GM04504 (cell line): ENCODE results near the gene PSMA7.

ENCODE experiments used
- DNase-seq: peaks from one replicate; pipeline ENCODE4 v3.0.0-alpha.2; 2012; ENCODE audit warnings: low read depth

The PSMA7 gene

DNA sequence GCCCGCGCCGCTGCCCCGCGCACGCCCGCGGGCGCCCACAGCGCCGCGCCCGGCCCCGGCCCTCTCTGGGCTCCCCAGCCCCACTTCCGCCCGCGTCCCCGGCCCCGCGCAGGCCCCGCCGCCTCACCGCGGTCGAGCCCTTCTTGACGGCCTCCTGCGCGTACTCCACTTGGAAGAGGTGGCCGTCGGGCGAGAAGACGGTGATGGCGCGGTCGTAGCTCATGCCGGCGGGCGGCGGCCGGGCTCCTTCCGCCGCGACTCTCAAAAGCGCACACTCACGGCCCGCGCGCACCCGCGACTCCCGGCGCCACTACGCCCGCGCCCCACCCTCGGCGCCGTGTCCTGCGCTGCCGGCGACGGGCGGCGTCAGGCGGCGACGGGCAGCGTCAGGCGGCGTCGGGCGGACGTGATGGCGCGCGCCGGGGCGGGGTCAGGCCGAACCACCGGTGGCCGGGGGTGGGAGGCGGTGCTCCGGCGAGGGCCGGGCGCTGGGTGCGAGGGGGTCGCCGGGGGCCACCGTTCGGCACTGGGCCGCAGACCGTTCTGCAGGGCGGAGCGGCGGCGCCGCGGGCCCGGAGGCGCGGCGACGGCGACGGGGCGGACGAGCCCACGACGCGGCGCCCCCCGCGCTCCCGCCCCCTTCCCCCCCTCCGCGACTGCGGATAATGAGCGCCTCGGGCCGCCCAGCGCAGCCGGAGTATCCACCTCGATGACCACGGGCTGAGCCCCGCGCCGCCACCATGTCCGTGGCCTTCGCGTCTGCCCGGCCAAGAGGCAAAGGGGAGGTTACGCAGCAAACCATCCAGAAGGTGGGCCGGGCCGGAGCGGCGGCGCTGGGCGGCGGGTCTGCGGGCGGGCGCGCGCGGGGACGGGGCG lies at the start of gene PSMA7, which contains the start of gene SS18L1:
PSMA7 (minus strand) TSS at position 314 of the 876 bp plus-strand sequence; CDS start at position 223, 91 bp downstream.
SS18L1 (plus strand) TSS at position 689 of the 876 bp plus-strand sequence; CDS start at position 741, 52 bp downstream.
- DNase-seq, result peak; percentile 77

DNA sequence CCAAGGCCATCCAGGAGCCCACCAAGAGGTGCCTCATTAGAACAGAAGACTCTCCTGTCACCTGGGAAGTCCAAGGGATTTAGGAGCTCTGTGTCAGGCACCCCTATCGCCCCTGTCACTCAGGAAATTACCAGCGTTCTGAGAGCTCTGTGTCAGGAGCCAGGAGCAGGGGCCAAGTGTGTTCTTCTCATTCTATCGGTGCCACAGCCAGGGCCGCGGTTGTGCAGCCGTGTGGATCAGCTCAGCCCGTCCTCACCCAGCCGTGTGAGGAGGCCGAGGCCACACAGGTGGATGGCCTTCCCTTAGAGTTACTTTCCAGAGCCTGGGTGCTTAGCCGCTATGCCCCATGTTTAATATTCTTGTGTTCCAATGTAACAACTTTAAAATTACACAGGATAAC lies 49.4 kb upstream of the PSMA7 start:
- no peak for DNase-seq

DNA sequence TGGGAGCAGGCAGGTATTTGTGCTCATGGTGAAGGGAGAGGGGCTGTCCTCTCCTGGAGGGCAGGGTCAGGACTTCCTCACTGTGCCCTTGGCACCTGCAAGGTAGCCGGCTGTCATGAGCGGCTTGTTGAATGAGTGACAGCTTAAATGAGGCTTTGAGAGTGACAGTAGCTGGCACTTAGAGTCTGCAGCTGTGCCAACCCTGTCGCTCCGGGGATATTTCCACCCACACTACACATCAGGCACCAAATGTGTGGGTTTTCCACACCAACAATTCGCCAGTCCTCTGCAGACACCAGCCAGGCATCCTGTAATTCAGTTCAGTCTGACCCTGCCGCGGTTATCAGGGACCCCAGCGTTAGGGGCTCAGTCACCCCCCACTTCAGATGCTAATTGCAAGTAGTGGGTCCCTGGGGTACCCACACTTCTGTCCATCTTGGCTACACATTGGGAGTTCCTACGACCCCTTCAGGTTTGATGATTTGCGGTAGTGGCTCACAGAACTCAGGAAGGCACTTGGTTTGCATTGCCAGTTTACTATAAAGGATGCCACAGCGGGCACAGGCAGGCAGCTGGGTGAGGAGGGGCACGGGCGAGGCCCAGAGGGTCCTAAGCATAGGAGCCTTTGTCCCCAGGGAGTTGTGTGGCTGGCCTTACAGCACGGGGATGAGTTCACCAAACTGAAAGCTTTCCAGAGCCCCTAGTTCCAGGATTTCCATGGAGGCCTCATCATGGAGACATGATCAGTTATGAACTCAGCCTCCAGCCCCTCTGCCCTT lies 48.8 kb upstream of the PSMA7 start:
- no peak for DNase-seq

DNA sequence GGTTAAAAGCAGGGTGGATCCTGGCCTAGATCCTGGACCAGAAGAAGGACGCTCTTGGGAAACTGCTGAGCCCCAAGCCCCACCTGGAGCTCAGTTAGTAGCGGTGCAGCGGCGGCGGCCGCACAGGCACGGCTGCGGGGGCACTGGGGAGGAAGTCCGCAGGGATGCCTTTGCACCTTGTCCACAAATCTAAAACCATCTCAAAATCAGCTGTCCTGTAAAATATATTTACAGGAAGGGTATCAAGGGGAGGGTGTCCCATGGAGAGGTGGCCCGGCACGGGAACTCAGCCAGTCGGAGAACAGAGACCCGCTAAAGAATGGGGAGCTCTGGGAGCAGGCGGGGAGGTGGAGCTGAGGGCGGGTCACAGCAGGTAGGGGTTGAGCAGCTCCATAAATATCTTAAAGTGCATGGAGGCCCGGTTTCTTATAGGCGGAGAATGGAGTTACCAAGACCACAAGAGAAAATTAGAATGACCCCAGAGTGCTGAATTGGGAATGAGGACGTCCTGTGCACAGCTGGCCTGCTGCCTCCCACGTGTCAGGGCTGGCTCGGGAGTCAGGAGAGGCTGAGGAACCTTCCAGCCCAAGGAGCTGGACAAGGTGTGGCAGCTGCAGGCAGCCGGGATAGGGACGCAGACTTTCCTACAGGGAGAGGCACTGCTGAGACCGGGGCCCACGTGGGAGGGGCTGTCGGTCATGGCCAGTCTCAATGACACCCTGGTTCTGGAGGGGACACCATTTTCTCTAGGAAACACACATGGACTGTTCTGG lies 47.6 kb upstream of the PSMA7 start:
- DNase-seq, result no peak

DNA sequence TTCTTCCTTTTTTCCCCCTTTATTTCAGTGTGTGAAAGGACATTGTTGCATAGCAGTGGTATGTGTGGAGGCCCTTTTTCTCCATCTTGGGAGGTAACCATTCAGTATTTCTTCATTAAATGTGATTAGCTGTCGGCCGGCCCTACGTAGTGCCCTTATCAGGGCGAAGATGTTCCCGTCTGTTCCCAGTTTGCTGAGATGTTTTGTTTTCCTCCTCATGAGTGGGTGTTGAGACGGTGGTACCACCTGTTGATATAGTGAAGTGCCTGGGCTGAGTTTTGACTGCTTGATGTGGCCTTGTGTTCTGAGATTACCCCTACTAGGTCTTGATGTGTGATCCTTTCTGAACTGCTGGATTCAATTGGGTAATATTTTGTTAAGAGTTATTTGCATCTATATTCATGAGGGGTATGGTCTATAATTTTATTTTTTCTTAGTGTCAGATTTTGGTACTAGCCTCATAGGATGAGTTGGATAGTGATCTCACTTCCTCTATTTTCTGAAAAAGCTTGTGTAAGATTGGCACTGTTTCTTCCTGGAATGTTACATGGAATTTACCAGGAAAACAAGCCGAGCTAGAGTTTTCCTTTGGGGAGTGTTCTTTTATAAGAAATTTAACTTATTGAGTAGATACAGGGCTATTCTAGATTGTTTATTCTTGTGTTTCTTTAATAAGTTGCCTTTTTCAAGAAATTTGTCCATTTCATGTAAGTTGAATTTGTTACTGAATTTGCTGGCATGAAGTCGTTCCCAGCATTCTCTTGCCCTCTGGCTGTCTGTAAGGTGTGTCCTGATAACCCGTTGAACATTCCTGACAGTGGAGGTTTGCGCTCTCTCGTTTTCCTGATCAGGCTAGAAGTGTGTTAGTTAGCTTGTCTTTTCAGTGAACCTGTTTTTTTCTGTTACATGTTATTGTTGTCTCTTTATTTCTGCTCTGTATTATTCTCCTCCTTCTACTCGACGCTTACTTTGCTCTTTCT lies 44.0 kb upstream of the PSMA7 start:
- DNase-seq, result no peak

DNA sequence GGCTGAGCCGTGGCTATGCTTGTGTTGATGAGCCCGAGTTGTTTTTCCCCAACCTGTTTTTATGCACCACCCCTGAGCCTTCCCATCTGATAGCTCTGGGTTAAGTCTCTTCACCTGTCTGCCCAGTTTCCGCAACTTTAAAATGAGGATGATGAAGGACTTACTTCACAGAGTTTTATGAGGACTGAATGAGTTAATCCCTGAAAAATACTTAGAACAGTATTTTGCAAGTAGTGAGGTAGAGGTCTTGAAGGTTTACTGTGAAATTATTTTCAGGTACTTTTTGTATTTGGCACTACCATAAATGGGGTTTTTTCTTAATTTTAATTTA lies 42.9 kb upstream of the PSMA7 start:
- DNase-seq, result no peak

DNA sequence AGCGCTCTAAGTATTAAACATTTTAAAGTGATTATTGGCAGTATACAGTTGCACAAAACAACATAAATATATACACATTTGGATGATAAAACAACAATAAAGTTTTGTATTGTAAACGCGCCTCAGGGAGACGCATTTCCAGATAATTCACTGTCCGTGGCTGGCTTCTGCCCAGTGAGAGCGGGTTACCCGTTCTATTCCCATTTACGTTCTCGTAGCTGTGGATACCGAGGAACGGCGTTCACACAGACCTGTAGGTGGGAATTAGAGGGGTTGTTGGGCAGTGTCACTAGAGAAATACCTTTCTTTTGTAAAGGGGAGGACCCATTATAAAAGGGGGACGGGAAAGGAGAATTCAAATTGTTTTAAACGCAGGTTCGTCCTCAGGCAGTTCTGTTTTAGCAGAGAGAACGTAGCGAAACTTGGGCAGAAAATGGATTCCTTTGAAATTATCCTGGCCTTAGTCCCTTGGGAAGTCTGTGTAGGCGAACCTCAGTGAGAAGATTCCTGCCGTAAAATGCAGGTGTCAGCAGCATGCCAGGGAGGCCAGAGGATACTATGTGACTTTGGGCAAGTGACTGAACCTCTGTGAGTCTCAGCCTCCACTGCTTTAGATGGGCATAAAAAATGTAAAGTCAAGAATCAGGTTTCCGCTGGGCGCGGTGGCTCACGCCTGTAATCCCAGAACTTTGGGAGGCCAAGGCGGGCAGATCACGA lies 40.4 kb upstream of the PSMA7 start:
- no peak for DNase-seq

DNA sequence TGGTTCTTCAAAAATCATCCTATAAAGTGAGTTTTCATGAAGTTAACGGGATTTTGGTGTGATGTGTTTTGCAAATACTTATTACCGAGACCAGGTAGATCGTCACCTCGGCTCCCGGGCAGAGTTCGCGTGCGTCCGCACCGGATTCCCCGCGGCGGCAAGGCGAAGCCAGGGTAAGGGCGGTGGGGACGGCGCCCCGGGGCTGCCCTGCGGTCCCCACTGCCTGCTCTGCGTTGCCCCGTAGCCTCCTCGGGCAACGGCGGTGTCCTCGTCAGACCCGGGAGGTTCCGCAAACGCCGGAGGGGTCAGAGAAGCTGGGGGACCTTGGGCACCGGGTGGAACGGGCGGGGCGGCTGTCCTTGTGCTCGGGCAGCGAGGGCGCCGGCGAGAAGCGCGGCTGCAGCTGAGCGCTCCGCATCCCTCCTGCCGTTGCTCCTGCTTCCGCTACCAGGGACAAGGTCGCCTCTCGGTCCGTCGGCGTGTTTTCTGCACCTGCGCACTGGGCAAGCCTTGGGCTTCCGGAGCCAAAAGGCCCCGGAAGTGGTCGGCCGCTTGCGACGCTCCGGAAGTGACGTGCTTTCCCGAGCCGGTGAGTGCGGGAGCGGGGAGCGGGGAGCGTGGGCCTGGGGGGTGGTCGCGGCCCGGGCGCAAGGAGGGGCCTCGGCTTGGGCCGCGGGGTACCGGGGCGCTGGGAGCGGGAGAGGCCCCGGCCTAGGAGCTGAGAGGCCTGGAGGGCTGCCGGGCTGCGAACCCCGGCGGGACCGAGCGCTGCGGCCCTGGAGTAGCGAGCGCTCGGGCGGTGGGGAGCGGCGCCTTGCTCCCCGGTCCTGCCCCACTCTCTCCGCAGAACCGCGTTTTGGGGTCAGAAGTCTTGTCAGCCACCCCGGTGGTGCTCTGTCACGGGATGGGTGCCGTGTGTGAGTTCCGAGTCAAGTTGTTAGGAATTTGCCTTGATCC lies 39.6 kb upstream of the PSMA7 start, which contains the start of gene MTG2:
MTG2 (plus strand) TSS at position 560 of the 957 bp plus-strand sequence. CDS start 10,393 bp downstream, outside the sequence.
- peak; percentile 89 for DNase-seq

DNA sequence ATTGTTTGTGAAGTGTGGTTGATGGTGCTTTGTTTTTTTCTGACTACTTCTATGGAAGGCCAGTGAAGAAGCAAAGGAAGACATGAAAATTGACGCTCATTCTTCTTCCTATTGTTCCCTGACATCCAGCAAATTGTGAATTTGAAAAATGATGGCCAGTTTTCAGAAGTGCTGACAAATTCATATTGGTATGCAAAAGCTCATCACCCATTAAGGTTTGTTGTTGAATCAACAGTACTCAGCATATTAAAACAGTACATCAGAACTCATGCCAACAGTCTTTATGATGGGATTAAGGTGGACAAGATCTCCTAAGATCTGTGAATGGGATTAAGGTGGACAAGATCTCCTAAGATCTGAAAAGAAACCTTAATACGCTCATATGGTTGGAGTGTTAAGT lies 38.6 kb upstream of the PSMA7 start:
- no peak for DNase-seq

DNA sequence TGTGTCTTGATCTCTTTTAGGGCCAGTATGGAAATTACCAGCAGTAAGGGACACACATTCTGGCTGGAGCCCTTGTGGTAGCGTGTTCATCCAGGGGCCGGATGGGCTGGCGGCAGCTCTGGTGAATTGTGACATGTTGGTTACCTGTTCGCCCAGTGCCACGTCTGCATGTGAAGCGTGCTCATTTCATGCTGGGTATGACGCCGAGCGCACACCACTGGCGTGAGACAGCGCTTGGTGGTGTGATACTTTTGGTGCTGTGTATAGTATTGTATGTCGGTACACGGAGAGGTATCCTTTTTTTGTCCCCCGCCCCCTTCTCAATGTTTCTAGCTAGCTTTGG lies 35.9 kb upstream of the PSMA7 start:
- no peak for DNase-seq

DNA sequence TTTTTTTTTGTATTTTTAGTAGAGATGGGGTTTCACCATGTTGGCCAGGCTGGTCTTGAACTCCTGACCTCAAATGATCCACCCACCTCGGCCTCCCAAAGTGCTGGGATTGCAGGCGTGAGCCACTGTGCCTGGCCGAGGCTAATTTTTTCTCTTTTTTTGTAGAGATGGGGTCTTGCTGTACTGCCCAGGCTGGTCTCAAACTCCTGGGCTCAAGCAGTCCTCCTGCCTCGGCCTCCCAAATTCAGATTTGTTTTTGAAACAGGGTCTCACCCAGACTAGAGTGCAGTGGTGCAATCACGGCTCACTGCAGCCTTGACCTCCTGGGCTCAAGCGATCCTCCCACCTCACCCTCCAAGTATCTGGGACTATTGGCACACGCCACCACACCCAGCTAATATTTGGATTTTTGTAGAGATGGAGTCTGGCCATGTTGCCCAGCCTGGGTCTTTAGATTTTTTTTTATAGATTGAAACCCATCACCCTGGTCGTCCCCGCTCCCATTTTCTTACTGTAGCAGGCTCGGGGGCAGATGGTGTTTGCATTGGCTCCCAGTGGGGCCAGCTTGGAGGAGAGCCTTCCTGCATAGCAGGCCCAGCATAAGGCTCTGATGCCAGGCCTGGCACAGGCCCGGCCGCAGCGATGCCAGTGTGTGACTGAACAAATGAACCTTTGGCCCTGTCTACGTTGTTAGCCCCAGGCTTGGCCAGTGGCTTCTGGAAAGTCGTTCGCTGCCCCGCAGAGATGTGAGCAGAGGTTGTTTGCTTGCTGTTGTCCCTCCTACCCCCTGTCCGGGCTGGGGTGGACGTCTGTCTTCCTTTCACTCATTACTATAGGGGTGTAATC lies 35.3 kb upstream of the PSMA7 start:
- DNase-seq, result no peak

DNA sequence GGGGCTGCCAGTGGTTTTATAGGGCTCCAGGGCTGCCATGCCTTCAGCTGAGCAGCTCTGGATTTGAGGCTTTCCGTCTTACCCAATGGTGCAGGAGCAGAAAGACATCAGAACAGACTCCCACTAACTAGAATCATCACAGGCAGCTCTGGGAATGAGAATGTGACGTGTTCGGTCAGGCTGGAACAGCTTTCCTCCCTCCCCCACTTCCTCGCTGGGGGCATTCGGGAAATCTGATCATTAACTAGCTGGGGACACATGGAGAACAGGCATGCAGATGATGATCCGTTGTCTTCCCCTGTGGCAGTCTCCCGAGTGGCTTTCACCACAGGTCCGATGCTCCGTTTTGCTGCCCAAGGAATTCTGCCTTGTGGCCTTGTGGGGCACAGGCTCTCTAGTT lies 34.1 kb upstream of the PSMA7 start:
- no peak for DNase-seq

DNA sequence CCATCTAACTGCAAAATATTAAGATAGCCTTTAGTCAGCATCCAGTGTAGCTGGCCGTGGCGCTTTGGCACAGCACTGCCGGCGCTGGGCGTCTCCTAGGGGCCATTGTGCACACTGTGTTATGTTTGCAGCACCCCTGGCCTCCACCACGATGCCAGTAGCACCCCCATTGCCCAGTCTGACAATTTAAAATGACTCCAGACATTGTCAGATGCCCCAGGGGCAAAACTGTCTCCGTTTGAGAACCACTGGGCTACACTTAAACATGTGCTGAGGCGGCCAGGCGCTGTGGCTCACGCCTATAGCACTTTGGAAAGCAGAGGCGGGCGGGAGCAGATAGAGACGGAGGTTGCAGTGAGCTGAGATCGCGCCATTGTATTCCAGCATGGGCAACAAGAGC lies 33.7 kb upstream of the PSMA7 start:
- DNase-seq, result no peak

DNA sequence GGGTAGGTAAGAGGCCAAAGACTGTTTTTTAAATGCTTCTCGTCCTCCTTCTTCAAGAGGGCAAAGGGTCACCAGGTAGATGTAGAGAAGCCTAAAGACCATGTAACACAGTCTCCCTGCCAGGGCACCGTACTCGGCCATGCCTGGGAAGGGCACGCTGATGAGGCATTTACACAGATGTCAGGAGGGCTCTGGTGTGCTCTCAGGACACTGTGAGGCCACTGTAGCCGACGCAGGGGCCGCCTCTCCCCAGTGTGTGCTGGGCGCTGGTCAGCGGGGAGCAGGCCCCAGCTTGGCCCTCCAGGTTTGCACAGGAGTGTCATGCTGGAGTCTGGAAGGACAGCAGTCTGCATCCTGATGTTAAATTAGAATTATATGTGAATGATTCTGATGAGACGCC lies 32.5 kb upstream of the PSMA7 start:
- no peak for DNase-seq

DNA sequence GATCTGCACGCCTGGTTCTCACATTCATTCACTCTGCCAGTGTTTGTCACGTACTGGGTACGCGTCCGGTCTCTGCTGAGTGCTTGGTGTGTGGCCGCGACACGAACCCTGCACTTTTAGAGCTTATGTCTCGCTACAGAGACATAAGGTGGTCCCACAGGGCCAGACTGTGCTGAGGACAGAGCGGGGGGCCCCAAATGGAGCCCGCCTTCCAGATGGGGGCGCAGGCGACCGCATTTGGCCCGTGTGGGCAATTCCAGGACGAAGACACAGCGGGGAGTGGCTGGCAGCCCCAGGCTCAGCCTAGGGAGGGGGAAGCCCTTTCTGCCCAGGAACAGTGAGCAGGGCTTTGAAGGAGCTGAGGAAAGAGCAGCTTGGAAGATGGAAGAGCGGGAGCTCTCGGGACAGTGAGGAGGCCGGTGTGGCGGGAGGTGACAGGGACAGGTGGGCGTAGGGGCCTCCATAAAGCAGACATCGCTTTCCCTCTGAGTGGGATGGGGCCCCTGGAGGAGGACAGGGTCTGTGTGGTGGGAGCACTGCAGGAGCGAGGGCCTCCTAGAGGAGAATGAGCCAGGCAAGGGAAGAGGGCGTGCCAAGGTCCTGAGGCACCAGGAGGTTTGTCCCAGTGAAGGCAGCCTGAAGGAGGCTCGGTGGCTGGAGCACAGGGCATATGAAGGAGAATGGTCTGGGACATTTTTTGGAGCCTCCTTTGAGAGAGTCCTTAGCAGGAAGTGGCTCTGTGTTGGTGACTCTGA lies 31.9 kb upstream of the PSMA7 start:
- no peak for DNase-seq

DNA sequence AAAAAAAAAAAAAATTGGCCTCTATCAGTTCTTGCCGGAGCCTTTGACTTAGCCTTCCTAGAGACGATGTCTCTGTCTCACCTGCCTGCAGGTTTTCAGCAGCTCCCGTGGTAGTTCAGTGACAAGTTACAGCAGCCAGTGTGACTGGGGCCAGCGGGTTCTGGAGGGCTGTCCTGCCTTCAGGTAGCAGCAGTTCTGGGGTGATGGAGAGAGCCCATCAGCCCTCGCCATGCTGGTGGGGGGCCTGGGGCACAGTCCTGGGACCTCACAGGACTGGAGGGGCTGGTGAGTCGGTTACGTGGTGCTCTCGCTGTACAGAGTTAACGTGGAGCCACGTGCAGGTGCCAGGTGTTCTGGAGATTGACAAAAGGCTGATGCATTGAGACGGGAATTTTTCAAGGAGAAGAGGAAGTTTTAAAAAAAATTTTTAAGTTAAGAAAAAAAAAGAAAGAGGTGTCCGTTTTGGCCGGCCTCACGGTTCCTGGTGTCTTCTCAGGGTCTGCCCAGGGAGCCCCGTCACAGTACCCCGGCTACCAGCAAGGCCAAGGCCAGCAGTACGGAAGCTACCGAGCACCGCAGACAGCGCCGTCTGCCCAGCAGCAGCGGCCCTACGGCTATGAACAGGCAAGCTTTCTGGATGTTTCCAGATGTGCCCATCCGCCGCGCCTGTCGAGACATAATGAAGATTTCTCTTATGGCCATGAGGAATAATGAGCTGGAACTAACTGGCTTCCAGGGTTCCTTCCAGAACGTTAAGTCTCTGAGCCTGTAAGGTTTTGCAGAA lies 31.0 kb upstream of the PSMA7 start:
- DNase-seq, result no peak

DNA sequence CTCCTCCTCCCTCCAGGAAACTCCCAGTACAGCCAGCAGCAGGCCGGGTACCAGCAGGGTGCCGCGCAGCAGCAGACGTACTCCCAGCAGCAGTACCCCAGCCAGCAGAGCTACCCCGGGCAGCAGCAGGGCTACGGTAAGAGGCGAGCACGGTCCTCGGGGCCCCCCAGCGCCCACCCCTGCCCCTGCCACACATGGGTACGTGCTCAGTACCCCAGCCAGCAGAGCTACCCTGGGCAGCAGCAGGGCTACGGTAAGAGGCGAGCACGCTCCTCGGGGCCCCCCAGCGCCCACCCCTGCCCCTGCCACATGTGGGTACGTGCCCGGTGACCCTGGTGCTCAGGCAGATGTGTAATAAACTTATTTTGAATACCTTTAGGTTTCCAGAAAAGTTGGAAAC lies 29.5 kb upstream of the PSMA7 start:
- no peak for DNase-seq
